PC-3 (cell line): ENCODE data around the gene SERINC2.

Experiments
- CTCF ChIP-seq: fragments of 300-600 bp; sonication (generic); conservative IDR thresholded peaks from 2 replicates; pipeline ENCODE4 v1.5.1; 2017; ENCODE audit warnings: antibody characterized with exemption, low read depth, mild to moderate bottlenecking, low read length
- EZH2 ChIP-seq: fragments of 300-600 bp; sonication (generic); IDR thresholded peaks from one replicate; pipeline ENCODE4 v1.6.1; 2017; ENCODE audit warnings: antibody characterized with exemption, mild to moderate bottlenecking, low read length; ENCODE audit not compliant: unreplicated experiment

- TF ChIP-seq CTCF (no peak), EZH2 (no peak)
These were observed 2.0 kb downstream of the SERINC2 start for GRCh38 chr1:31414980-31415370.
